ACC112 (cell line): ENCODE measurements around the gene PPP6R3.
"Not testable (repeated sequence)": the region's sequence is repeated elsewhere in the genome, so short reads cannot be mapped to it uniquely, and the experiment has no call there.

Source experiments
- H2AFZ ChIP-seq: fragments of 200-600 bp; sonication (generic); one replicate; pipeline ENCODE4 v1.6.0; 2017; ENCODE audit warnings: antibody characterized with exemption, low read length; ENCODE audit not compliant: unreplicated experiment
- H3K27ac ChIP-seq: fragments of 200-600 bp; sonication (generic); 2 replicates; pipeline ENCODE4 v1.5.1; 2014; ENCODE audit warnings: low read depth, mild to moderate bottlenecking, antibody characterized with exemption, low read length, moderate library complexity
- H3K27me3 ChIP-seq: fragments of 200-600 bp; sonication (generic); 2 replicates; pipeline ENCODE4 v1.6.1; 2014; ENCODE audit warnings: mild to moderate bottlenecking, antibody characterized with exemption, low read length, moderate library complexity, mixed read lengths; ENCODE audit not compliant: insufficient read depth
- H3K36me3 ChIP-seq: fragments of 200-600 bp; sonication (generic); 2 replicates; pipeline ENCODE4 v1.6.1; 2016; ENCODE audit warnings: mild to moderate bottlenecking, antibody characterized with exemption, low read length, moderate library complexity, mixed read lengths; ENCODE audit not compliant: insufficient read depth
- H3K4me1 ChIP-seq: fragments of 200-600 bp; sonication (generic); one replicate; pipeline ENCODE4 v1.6.1; 2016; ENCODE audit warnings: low read length, mixed read lengths; ENCODE audit not compliant: insufficient read depth, unreplicated experiment, control insufficient read depth
- H3K4me3 ChIP-seq: fragments of 200-600 bp; sonication (generic); 2 replicates; pipeline ENCODE4 v1.5.1; 2014; ENCODE audit warnings: mild to moderate bottlenecking, low read depth, low read length
- H3K79me2 ChIP-seq: fragments of 200-600 bp; sonication (generic); one replicate; pipeline ENCODE4 v1.6.0; 2016; ENCODE audit warnings: low read length; ENCODE audit not compliant: control insufficient read depth, unreplicated experiment, insufficient read depth

The PPP6R3 gene

GRCh38 chr11:68527585-68527984 is 67.0 kb downstream of the PPP6R3 start:
- H3K79me2 ChIP-seq: peaks cover 73% of the 10 kb centered on the region
- peaks cover 38% of the 10 kb centered on the region for H3K36me3 ChIP-seq
- H3K4me3 ChIP-seq: no peak overlapping the region
- peaks cover 13% of the 10 kb centered on the region for H3K4me1 ChIP-seq
- no peaks in the 10 kb centered on the region for H3K27me3 ChIP-seq
- no peak overlapping the region for H3K27ac ChIP-seq
- no peak overlapping the region for H2AFZ ChIP-seq

GRCh38 chr11:68528630-68529029 is 68.1 kb downstream of the PPP6R3 start:
- Histone ChIP-seq H3K36me3 (peaks cover 36% of the 10 kb centered on the region; the same call in 1 of the 2 replicates), H3K79me2 (peaks cover 76% of the 10 kb centered on the region)

GRCh38 chr11:68531129-68531693 is 70.7 kb downstream of the PPP6R3 start:
- Histone ChIP-seq H3K36me3 (peaks cover 30% of the 10 kb centered on the region; the same call in 1 of the 2 replicates), H2AFZ (no peak overlapping the region), H3K4me3 (no peak overlapping the region), H3K27ac (no peak overlapping the region), H3K27me3 (no peaks in the 10 kb centered on the region), H3K79me2 (peaks cover 60% of the 10 kb centered on the region), H3K4me1 (no peaks in the 10 kb centered on the region)

More at GRCh38 chr11:68528630-68529029, 68.1 kb downstream of the PPP6R3 start:
- H3K27ac ChIP-seq: no peak overlapping the region
- H3K4me1 ChIP-seq: peaks cover 13% of the 10 kb centered on the region
- no peak overlapping the region for H3K4me3 ChIP-seq
- H3K27me3 ChIP-seq: no peaks in the 10 kb centered on the region
- no peak overlapping the region for H2AFZ ChIP-seq

- Histone ChIP-seq H2AFZ (no peak overlapping the region), H3K79me2 (peaks cover 51% of the 10 kb centered on the region)
Measured at GRCh38 chr11:68532727-68533369, 72.3 kb downstream of the PPP6R3 start.

GRCh38 chr11:68533945-68534344 is 73.4 kb downstream of the PPP6R3 start:
- no peaks in the 10 kb centered on the region for H3K4me1 ChIP-seq
- H3K36me3 ChIP-seq: peaks cover 20% of the 10 kb centered on the region; the same call in 1 of the 2 replicates
- no peak overlapping the region for H3K4me3 ChIP-seq
- H3K27me3 ChIP-seq: no peaks in the 10 kb centered on the region
- H3K27ac ChIP-seq: no peak overlapping the region
- peaks cover 47% of the 10 kb centered on the region for H3K79me2 ChIP-seq
- no peak overlapping the region for H2AFZ ChIP-seq

More at GRCh38 chr11:68532727-68533369, 72.3 kb downstream of the PPP6R3 start:
- Histone ChIP-seq H3K4me1 (no peaks in the 10 kb centered on the region), H3K27me3 (no peaks in the 10 kb centered on the region), H3K4me3 (no peak overlapping the region), H3K36me3 (peaks cover 21% of the 10 kb centered on the region; the same call in 1 of the 2 replicates), H3K27ac (no peak overlapping the region)

GRCh38 chr11:68535098-68535497 is 74.5 kb downstream of the PPP6R3 start:
- Histone ChIP-seq H3K4me3 (no peak overlapping the region), H3K4me1 (no peaks in the 10 kb centered on the region), H3K36me3 (peaks cover 26% of the 10 kb centered on the region), H2AFZ (no peak overlapping the region), H3K27ac (no peak overlapping the region), H3K79me2 (peaks cover 47% of the 10 kb centered on the region), H3K27me3 (no peaks in the 10 kb centered on the region)

GRCh38 chr11:68536706-68537105 is 76.2 kb downstream of the PPP6R3 start:
- no peak overlapping the region for H3K27ac ChIP-seq
- H3K27me3 ChIP-seq: no peaks in the 10 kb centered on the region
- peaks cover 23% of the 10 kb centered on the region for H3K36me3 ChIP-seq
- no peak overlapping the region for H2AFZ ChIP-seq
- H3K79me2 ChIP-seq: peaks cover 36% of the 10 kb centered on the region
- H3K4me3 ChIP-seq: no peak overlapping the region
- peaks cover 4% of the 10 kb centered on the region for H3K4me1 ChIP-seq

- Histone ChIP-seq H3K27ac (no peak overlapping the region), H2AFZ (no peak overlapping the region), H3K79me2 (peaks cover 29% of the 10 kb centered on the region), H3K4me1 (peaks cover 16% of the 10 kb centered on the region), H3K27me3 (no peaks in the 10 kb centered on the region), H3K36me3 (peaks cover 17% of the 10 kb centered on the region), H3K4me3 (no peak overlapping the region)
Measured at GRCh38 chr11:68538025-68538424, 77.5 kb downstream of the PPP6R3 start.

- Histone ChIP-seq H2AFZ (no peak overlapping the region), H3K27ac (no peak overlapping the region), H3K79me2 (peaks cover 36% of the 10 kb centered on the region), H3K27me3 (no peaks in the 10 kb centered on the region), H3K4me1 (peaks cover 22% of the 10 kb centered on the region), H3K36me3 (peaks cover 20% of the 10 kb centered on the region), H3K4me3 (no peak overlapping the region)
Measured at GRCh38 chr11:68539395-68539794, 78.8 kb downstream of the PPP6R3 start.

- not testable (repeated sequence) for H2AFZ ChIP-seq, H3K27me3 ChIP-seq, H3K4me3 ChIP-seq, H3K27ac ChIP-seq
- H3K4me1 ChIP-seq: peaks cover 22% of the 10 kb centered on the region
- H3K79me2 ChIP-seq: peaks cover 42% of the 10 kb centered on the region
- peaks cover 29% of the 10 kb centered on the region for H3K36me3 ChIP-seq
Measured at GRCh38 chr11:68540504-68540903, 80.0 kb downstream of the PPP6R3 start.

GRCh38 chr11:68541116-68541515 is 80.6 kb downstream of the PPP6R3 start:
- H2AFZ ChIP-seq: no peak overlapping the region
- H3K79me2 ChIP-seq: peaks cover 44% of the 10 kb centered on the region
- no peak overlapping the region for H3K4me3 ChIP-seq
- peaks cover 29% of the 10 kb centered on the region for H3K36me3 ChIP-seq
- H3K4me1 ChIP-seq: peaks cover 27% of the 10 kb centered on the region
- H3K27ac ChIP-seq: no peak overlapping the region
- no peaks in the 10 kb centered on the region for H3K27me3 ChIP-seq
